GM21367 (cell line): ENCODE measurements around the gene CYSLTR1.
"Not testable (repeated sequence)": the region's sequence is repeated elsewhere in the genome, so short reads cannot be mapped to it uniquely, and the experiment has no call there.

Experiments
- ATAC-seq: cut with Tn5 transposase; IDR thresholded peaks from one replicate; pipeline ENCODE4 v1.9.1; 2021; ENCODE audit not compliant: unreplicated experiment

The CYSLTR1 gene

GRCh38 chrX:78327370-78328086, at the start of gene CYSLTR1:
TSS of gene CYSLTR1 (minus strand) at chrX:78327611. CDS start at chrX:78273746, 53,865 bp downstream.
- peak; percentile 55 for ATAC-seq

DNA sequence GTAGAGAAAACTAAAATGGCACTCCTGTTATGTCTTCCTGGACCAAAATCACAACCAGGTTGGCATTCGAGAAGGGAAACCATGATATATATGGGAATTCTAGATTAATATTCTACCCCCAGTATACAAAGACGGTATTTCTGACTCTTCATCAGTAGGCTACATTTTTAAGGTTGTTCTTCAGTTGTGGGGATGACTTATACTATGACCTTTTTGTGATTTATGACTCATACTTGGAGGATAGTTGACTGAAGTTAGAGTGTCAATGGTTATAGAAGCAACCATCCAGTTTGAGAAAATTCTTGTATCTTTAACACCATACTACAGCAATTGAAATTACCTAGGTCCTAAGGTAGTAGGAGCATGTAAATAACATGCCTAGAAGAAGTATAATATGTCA, 49.8 kb upstream of the CYSLTR1 start:
- ATAC-seq = no peak

DNA sequence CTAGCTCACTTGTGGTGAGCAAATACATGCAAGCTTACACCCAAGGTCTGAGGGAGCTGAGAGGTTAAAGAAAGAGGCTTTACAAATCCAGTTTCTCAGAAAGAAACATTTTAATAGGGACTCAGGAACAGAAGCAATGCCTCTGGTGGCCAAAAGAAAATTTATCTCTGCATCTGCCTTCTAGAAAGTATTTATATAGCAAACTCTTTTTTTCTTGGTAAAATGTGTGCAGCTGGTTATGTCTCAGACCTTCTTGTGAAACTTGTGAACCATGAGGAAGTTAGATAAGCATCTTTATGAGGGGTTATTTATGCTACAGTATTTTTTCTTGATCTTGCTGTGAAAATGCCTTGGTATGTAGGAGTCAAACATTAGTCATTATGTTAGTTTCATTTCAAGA, 48.5 kb upstream of the CYSLTR1 start:
- ATAC-seq = no peak

DNA sequence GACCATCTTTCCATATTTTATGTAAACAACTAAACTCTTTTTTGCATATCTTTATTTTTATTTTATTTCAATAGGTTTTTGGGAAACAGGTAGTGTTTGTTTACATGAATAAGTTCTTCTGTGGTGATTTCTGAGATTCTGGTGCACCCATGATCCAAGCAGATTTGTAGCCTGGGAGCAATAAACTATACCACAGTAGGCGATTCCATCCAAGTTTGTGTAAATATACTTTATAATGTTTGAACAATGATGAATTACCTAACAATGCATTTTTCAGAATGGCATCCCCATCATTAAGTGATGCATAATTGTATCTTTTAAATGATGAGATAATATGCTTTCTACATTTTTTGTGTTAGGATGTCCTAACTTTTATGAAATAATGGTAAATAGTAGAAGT, 39.2 kb upstream of the CYSLTR1 start:
- ATAC-seq = no peak

DNA sequence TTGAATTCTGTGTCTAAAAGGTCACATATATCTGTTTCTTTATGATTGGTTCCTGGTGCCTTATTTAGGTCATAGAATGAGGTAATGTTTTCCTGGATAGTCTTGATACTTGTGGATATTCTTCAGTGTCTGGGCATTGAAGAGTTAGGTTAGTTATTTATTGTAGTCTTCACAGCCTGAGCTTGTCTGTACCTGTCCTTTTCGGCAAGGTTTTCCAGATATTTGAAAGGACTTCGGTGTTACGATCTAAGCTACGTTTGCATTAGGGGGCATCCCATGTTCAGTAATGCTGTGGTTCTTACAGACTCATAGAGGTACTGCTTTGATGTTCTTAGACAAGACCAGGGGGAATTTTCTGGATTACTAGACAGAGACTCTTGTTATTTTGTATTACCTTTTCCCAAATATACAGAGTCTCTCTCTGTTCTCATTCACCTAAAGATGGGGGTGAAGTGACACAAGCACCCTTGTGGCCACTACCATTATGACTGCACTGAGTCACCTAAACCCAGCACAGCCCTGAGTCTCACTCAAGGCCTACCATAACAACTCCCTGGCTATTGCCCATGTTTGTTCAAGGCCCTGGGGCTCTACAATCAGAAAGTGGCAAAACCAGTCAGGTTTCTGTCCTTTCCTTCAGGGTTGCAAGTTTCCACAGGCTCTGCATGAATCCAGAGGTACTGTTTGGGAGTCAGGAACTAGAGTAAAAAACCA, 30.1 kb upstream of the CYSLTR1 start:
- no peak for ATAC-seq

DNA sequence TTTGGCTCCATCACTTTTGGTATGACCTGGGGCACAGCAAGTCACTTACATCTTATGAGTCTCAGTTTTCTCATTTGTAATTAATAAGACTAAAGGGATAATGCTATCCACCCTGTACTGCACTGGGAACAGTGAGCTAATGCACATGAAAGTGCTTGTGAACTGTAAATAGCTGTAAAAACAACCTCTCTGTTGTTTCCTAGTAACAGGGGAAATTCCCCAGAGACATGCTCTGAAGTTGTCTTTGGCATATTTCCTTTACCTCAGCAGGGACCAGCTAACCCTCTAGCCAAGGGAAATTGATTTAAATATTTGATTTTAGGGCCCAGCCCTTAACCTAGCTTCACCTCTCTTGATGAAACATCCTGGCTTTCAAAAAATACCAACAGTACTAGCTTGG, 6.1 kb upstream of the CYSLTR1 start:
- peak; percentile 54 for ATAC-seq

DNA sequence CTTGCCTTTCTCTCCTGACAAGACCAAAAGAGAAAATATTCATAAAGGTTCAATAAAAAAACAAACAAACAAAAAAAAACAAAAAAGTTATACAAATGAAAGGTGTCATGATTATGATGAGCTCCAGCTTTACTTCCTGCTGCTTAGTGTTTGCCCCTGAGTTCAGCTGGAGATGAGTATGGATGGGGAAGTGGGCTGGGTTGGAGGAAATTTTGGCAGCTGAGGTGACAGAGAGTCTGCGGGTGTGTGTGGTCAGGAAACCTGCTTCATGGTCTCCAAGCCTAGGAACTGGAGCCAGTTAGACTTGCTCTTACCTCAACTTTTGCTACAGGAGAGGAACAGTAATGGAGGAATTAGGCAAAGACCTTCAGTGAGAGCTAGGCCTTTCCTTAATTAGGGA, 4.3 kb upstream of the CYSLTR1 start:
- ATAC-seq = no peak

DNA sequence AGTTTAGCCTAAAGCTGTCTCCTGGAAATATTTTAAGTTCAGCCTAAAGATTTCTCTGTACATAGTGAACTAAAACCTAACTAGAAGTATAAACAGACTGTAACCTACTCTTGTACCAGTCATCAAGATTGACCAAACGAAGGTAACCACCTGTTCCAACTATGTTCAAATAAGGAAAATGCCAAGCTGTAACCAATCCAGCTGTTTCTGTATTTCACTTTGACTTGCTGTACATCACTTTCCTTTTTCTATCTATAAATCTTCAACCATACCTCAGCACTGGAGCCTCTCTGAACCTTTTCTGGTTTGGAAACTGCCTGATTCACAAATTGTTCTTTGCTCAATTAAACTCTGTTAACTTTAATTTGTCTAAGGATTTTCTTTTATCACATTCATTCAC, 3.1 kb upstream of the CYSLTR1 start:
- no peak for ATAC-seq

DNA sequence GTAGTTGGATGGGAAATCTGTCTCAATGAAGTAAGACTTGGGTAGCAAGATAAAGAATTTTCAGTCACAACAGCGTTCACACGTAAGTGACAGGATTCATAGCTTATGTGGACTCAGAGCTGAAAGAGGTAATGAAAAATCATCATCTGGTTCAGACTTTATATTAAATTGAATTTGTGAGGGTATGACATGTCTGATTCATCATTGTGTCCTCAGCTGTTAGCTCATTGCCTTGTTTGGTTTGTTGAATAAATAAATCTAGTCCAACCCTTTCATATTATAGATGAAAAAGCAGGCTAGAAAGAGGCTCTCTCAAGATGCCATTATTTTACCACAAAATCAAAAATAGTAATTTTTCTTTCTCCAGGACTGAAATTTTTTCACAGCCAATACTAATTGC, 2.7 kb upstream of the CYSLTR1 start:
- no peak for ATAC-seq

GRCh38 chrX:78329486-78329885, 2.1 kb upstream of the CYSLTR1 start:
- ATAC-seq = no peak

GRCh38 chrX:78326401-78326800, 1.0 kb downstream of the CYSLTR1 start:
- ATAC-seq = no peak

- ATAC-seq = no peak
Observed at GRCh38 chrX:78322863-78323262, 4.5 kb downstream of the CYSLTR1 start.

DNA sequence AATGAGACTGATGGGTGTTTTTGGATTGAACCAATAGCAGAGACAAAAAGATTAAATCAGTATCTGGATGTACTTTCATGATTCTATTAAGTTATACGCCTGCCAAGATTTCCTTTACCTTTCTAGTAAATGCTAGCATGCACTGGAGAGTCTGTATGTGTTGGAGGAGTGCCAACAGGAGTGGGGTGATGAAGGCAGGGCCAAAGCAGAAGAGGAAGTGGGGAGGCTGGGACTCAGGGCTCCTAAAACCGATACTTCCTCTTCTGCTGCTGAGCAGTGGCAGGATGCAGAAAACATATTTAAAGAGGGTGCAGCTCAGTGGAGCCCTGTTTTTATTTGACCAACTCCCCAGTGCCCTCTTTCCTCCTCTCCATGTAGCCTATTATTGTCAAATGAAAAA, 5.6 kb downstream of the CYSLTR1 start:
- peak; percentile 96 for ATAC-seq

- no peak for ATAC-seq
Observed at GRCh38 chrX:78316265-78316664, 11.1 kb downstream of the CYSLTR1 start.

- ATAC-seq = no peak
Observed at GRCh38 chrX:78315745-78316144, 11.7 kb downstream of the CYSLTR1 start.

DNA sequence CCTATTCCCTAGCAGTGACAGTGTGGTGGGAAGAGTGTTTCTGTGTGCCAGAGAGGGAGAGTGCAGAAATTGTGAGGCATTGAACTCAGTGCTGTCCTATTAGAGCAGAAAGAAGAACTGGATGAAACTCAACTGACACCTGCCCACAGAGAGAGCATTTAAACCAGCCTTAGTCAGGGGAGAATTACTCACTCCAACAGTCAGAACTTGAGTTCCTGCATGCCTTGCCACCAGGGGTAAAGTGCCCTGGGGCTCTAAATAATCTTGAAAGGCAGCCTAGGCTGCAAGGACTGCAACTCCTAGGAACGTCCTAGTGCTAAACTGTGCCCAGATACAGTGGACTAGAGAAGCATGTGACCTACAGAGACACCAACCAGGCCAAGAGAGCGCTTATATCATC, 12.8 kb downstream of the CYSLTR1 start:
- ATAC-seq = peak; percentile 53

GRCh38 chrX:78313526-78313925, 13.9 kb downstream of the CYSLTR1 start:
- no peak for ATAC-seq

DNA sequence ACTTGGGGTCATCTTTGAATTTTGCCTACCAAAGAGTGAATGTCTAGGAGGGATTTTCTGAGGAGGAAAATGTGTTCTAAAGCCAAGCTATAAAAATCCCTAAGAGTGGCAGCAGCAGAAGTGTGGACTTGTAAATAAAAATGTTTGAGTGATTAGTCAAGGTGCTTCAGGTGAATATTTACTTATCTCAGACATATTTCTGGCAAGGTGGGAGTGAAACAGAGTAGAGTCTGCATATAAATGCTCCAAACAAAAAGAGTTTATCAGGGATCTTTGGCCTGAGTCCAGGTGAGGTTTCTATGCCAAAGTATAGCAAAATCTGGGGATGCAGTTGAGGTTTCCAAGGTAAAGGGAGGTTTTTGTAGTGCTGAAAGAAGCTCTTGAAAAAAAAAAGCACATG, 19.7 kb downstream of the CYSLTR1 start:
- ATAC-seq = no peak

DNA sequence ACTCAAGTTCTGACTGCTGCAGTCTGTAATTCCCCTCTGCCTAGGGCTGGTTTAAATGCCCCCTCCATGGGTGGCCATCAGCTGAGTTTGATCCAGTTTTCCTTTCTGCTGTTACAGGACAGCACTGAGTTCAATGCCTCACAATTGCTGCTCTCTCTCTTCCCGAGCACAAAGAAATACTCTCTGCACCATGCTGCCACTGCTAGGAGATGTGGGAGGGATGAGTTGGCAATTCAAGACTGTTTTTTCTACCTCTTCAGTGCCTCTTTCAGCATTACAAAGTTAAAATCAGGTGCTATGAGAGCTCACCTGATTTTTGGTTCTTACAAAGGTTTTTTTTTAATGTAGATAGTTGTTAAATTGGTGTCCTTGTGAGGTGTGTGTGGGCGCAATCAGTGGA, 24.3 kb downstream of the CYSLTR1 start:
- ATAC-seq = no peak

DNA sequence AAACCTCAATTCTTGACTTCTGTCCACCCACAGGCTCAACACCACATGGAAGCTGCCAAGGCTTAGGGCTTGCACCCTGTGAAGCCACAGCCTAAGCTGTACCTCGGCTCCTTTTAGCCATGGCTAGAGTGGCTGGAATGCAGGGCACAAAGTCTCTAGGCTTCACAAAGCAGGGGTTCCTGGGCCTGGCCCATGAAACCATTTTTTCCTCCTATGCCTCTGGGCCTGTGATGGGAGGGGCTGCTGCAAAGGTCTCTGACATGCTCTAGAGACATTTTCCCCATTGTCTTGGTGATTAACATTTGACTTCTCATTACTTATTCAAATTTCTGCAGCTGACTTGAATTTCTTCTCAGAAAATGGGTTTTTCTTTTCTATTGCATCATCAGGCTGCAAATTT, 26.5 kb downstream of the CYSLTR1 start:
- not testable (repeated sequence) for ATAC-seq

GRCh38 chrX:78283511-78283910, 43.9 kb downstream of the CYSLTR1 start:
- ATAC-seq = no peak

DNA sequence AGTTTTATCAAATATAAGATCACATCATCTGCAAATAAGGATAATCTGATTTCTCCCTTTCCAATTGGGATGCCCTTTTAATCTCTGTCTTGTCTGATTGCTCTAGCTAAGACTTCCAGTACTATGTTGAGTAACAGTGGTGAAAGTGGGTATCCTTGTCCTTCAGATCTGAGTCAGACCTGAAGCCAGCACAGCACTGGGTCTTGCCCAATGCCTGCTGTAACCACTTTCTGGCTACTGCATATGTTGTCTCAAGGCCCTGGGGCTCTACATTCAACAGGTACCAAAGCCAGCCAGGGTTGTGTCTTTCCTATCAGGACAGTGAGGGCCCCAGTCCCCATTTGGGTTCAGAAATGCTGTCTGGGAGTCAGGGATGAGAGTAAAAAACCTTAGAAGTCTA, 90.3 kb downstream of the CYSLTR1 start:
- no peak for ATAC-seq

DNA sequence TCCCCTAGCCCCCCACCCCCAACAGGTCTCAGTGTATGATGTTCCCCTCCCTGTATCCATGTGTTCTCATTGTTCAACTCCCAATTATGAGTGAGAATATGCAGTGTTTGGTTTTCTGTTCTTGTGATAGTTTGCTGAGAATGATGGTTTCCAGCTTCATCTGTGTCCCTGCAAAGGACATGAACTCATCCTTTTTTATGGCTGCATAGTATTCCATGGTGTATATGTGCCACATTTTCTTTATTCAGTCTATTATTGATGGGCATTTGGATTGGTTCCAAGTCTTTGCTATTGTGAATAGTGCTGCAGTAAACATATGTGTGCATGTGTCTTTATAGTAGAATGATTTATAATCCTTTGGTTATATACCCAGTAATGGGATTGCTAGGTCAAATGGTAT, 101.4 kb downstream of the CYSLTR1 start:
- not testable (repeated sequence) for ATAC-seq
